Subcutaneous adipose tissue (tissue), 4 donors: ENCODE measurements around the gene MED29. TPM values are rescaled to one million over a fixed set of nuclear protein-coding genes. Genes with fewer than 3 reads are reported as not detected.

Experiments
- total RNA-seq, 4 donors: library from RNA; depleted of rRNA; stranded (reverse); fragments of >200 nt; gene quantifications; one replicate each; pipeline ENCODE4 v1.1.0, GENCODE V29; 2016
- TF ChIP-seq, protein P1 (sequence below): fragments of 450-650 bp; IDR thresholded peaks from one replicate; pipeline ENCODE4 v1.5.1; 2016; ENCODE audit warnings: low read depth, mild to moderate bottlenecking, control low read depth, antibody characterized with exemption, moderate library complexity

The MED29 gene
- total RNA-seq, 4 donors from 2014 or later = 23.1 to 28.9 (median 26.4) TPM

DNA sequence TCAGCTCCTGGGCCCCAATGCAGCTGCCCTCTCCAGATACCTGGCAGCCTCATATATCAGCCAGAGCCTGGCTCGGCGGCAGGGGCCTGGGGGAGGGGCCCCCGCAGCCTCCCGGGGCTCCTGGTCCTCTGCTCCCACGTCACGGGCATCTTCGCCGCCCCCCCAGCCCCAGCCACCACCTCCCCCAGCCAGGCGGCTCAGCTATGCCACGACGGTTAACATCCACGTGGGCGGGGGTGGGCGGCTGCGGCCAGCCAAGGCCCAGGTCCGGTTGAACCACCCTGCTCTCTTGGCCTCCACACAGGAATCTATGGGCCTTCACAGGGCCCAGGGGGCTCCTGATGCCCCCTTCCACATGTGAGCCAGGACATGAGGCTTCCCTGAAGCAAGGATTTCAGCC, 33.8 kb downstream of the MED29 start:
- TF ChIP-seq, protein P1, sequence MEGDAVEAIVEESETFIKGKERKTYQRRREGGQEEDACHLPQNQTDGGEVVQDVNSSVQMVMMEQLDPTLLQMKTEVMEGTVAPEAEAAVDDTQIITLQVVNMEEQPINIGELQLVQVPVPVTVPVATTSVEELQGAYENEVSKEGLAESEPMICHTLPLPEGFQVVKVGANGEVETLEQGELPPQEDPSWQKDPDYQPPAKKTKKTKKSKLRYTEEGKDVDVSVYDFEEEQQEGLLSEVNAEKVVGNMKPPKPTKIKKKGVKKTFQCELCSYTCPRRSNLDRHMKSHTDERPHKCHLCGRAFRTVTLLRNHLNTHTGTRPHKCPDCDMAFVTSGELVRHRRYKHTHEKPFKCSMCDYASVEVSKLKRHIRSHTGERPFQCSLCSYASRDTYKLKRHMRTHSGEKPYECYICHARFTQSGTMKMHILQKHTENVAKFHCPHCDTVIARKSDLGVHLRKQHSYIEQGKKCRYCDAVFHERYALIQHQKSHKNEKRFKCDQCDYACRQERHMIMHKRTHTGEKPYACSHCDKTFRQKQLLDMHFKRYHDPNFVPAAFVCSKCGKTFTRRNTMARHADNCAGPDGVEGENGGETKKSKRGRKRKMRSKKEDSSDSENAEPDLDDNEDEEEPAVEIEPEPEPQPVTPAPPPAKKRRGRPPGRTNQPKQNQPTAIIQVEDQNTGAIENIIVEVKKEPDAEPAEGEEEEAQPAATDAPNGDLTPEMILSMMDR = no peak

DNA sequence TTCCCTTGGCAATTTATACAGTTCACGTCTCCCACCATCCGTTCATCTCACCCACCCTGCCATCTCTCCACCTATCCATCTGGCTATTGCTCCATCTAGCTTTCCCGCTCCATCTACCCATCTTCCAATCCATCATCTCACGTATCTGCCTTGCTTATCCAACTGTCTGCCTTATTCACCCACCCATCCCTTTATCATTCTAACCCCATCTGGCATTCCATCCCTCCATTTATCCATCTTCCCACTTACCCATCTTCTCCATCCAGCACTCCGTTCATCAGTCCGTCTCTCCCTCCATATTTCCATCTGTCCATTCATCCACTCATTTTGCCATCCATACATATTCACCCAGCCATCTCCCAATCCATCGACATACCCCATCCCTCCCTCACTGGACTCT, 34.6 kb downstream of the MED29 start:
- TF ChIP-seq, protein P1 = no peak

DNA sequence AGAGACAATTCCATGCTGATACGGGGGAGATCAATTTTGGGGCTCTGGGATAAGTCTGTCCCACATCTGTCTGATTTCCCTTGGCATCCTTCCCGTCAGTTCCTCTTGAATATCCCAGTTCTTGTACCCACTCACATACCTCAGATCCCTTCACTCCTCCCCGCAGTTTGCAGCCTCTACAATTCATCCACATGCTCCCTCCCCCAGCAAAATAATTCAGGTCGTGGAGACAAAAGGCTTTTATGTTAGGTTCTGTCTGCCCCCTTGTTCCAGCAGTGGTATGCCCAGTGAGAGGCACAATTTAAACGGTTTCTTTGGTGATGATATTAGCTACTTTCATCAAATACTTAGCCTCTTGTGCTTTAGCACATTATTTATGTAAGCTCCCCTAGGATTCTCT, 35.0 kb downstream of the MED29 start:
- TF ChIP-seq, protein P1 = no peak

DNA sequence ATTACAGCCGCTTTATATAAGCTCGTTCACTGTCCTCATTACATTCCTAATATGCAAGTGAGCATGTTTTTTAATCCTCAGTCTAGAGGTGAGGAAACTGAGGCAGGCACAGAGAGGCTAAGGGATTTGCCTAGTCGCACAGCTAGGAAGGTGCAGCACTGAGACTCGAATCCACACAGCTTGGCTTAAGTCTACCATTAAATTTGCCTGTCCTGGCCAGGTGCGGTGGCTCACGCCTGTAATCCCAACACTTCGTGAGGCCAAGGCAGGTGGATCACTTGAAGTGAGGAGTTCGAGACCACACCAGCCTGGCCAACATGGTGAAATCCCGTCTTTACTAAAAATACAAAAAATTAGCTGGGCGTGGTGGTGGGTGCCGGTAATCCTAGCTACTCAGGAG, 36.5 kb downstream of the MED29 start:
- TF ChIP-seq, protein P1 = no peak

DNA sequence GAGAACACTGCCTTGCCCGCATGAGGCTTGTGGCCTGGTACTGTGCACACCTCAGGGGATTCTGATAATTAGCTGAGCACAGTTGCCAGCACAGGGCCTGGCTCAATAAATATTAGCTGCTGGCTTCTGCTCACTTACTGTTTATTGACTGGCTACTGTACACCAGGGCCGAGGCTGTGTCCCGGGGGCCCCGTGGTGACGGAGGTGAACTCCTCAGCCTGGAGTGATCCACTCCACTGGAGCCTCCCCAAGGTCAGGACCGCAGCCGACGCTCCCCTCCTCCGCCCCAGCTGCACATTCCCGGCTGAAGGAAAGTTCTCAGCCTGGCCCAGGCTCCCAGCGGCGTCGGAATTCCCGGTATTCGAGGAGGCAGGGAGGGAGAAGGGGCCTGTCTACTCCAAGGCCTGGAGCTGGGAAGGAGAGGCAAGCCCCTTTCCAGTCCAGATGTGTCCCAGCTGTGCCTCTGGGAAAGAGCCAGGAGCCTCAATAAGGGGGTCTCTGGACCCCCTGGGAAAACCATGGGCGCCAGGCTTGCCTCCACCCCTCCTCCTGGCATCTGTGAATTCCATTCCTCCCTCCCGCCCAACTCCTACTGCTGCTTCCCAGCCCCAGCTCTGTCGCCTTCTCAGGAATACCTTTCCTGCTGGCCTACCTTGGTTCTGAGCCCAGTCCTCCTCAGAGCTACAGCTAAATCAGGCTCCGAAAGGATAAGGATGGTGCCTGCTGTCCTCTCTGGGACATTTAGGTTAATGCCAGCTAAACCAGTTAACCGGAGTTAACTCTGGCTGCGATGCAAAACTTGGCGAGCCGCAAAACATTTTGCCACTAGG, 37.3 kb downstream of the MED29 start:
- TF ChIP-seq, protein P1 = no peak

DNA sequence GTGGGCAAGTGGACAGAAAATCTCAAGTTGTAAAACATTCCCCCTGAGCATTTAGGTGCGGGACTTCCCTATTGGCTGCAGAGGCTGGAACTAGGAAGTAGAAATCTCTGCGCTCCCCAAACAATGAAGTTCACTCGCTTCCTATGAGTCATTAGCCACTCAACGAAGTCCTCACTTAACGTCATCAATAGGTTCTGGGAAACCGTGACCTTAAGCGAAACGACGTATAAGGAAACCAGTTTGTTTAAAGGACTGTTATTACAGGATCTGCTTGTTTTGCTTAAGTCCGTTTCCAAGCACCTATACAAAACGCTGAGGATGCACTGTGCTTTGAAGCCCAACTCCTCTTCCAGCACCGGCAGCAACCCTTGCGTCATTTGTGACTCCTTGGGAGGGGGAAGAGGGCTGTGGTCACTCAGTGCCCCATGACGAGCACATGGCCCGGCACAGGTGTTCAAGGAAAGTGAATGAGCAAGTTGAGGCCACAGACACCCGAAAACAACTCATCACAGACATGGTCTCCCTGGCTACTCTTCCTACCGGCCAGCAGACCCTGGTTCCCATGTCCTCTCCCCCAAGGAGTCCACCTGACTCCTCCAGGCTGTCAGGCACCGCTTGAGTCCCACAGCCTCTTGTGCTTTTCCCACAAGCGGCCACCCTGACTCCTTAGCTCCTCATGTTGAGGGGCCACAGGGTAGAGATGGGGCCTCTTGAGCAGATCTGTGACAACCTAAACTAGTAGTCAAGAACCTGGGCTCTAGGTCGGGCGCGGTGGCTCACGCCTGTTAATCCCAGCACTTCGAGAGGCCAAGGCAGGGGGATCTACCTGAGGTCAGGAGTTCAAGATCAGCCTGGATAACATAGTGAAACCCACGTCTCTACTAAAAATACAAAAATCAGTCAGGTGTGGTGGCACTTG, 39.8 kb downstream of the MED29 start:
- TF ChIP-seq, protein P1 = no peak

DNA sequence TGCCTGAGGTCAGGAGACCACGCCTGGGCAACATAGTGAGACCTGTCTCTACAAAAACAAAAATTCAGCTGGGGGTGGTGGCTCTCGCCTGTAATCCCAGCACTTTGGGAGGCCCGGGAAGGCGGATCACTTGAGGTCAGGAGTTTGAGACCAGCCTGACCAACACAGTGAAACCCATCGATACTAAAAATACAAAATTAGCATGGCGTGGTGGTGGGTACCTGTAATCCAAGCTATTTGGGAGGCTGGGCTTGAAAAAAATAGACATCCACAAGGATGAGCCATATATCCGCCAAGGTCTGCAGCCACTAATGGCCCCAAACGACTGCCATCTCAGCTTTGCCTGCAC, 41.5 kb downstream of the MED29 start:
- TF ChIP-seq, protein P1 = no peak
